HPDE6-E6E7 (cell line): ENCODE data around the gene MGAT3.
"Not testable (repeated sequence)": the region's sequence is repeated elsewhere in the genome, so short reads cannot be mapped to it uniquely, and the experiment has no call there.

Source experiments
- DNase-seq: peaks from one replicate; pipeline ENCODE4 v3.0.0; 2011; ENCODE audit warnings: missing footprints; ENCODE audit errors: extremely low spot score

Gene MGAT3

GRCh38 chr22:39490966-39491680 is 34.3 kb downstream of the MGAT3 start:
- no peak for DNase-seq

GRCh38 chr22:39491696-39492095 is 34.9 kb downstream of the MGAT3 start:
- DNase-seq, result no peak

DNA sequence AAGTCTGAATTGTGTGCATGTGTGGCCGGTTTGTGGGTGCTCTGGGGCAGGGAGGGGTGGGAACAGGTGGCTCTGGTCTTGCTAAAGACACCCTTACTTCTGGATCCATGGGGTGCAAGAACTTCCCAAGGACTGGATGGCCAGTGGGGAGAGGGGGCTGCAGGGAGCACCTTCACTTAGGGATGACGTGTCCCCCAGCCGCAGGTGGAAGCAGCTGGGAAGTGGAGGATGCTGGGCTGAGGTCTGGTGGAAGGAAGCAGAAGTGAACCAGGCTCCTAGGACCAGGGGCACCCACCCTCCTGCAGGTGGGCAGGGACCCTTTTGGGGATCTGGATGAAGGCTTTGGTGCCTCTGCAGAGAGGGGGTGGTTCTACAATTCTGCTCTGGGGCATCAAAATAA is 35.4 kb downstream of the MGAT3 start:
- no peak for DNase-seq

- no peak for DNase-seq
Measured at GRCh38 chr22:39493759-39494158, 36.9 kb downstream of the MGAT3 start.

GRCh38 chr22:39494471-39495120 is 37.8 kb downstream of the MGAT3 start:
- DNase-seq, result no peak

- no peak for DNase-seq
Measured at GRCh38 chr22:39496131-39496838, 39.5 kb downstream of the MGAT3 start.

DNA sequence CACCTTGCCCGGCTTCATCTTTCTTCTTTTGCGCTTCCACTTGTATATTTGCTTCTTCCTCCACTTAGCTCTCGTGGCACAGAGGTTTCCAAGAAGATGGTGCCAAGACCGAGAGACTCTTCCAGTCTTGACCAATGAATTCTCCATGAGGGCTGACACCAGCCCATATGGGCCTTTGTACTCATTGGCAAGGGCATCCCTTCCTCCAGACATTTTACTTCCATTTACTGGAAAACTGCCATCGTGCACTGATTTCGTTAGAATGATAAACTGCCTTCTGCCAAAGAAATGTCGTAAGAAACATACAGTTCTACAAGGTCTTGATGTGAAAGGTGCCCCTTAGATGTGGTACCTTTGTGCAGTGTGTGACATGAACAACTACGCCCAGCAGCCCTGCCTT is 40.6 kb downstream of the MGAT3 start:
- no peak for DNase-seq

GRCh38 chr22:39498368-39498767 is 41.6 kb downstream of the MGAT3 start:
- no peak for DNase-seq

DNA sequence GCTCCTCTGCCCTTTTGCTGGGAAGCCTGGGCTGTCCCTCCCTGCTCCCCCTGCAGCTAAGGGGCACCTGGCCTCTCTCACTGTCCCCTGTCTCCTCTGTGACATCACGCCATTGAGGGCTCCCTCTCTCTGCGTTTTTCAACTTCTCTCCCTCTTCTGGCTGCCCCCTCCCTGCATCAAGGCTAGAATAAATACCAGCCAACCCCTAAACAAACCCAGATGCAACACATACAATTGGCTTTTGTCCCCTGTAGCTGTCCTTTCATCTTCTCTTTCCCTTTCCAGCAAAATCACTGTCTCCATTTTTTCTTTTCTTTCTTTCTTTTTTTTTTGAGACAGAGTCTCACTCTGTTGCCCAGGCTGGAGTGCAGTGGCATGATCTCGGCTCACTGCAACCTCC is 42.0 kb downstream of the MGAT3 start:
- DNase-seq, result no peak

DNA sequence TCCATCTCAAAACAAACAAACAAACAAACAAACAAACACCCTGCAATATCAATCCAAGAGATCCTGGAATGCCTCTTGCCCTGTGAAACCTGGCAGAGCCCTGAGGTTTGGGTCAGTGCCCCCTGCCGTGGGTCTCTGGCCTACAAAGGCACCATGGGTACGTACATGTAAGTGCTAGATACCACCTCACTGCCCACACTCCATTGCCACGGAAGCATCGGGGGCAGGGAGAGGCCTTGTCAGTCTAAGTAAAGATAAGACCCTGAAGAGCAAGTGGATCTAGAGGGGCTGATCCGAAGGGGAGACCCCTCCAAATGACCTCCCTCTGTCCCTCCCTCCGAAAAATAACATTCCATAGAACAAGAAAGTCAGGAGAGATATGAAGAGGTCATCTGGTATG is 43.3 kb downstream of the MGAT3 start:
- DNase-seq, result no peak

DNA sequence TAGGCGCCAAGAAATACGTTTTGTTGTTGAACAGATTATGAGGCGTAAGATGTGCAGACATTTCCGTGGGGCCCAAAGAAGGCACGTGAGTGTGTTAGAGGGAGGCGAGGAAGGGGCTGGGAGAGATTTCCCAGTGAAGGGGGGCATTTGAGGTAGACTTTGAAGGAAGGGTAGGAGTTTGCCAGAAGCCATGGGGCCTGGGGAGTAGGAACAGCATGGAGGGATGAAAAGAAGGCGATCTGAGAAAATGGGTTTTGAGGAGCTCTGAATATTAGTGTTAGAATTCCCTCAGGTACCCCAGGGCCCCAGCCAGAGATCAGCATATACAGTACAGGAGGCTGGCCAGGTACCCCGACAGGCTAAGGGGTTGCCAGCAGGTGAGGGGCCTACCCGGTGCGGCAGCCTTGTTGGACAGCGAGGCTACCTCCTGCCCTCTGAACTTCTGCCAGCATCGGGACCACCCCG is 44.9 kb downstream of the MGAT3 start:
- DNase-seq, result no peak

- DNase-seq, result peak; percentile 82
Measured at GRCh38 chr22:39502109-39502788, 45.4 kb downstream of the MGAT3 start, which contains the start of gene MIEF1. Gene MIEF1 (plus strand): TSS chr22:39502290. CDS start chr22:39511295, 9,005 bp downstream.

- no peak for DNase-seq
Measured at GRCh38 chr22:39502789-39503409, 46.1 kb downstream of the MGAT3 start.

GRCh38 chr22:39503630-39504029 is 46.8 kb downstream of the MGAT3 start:
- DNase-seq, result no peak

DNA sequence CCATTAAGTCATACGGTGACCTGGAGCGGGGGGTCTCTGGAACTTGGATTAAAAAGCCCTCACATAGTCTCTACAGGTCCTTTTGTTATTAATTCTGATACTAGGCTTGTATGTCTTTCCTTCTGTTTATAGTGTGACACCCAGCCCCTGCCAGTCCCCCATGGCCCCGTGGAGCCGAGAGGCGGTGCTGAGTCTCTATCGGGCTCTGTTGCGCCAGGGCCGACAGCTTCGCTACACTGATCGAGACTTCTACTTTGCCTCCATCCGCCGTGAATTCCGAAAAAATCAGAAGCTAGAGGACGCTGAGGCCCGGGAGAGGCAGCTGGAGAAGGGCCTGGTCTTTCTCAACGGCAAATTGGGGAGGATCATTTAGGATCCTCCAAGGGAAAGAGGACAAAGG is 47.3 kb downstream of the MGAT3 start:
- no peak for DNase-seq

GRCh38 chr22:39507021-39507420 is 50.2 kb downstream of the MGAT3 start:
- not testable (repeated sequence) for DNase-seq

GRCh38 chr22:39508393-39508792 is 51.6 kb downstream of the MGAT3 start:
- DNase-seq, result no peak

DNA sequence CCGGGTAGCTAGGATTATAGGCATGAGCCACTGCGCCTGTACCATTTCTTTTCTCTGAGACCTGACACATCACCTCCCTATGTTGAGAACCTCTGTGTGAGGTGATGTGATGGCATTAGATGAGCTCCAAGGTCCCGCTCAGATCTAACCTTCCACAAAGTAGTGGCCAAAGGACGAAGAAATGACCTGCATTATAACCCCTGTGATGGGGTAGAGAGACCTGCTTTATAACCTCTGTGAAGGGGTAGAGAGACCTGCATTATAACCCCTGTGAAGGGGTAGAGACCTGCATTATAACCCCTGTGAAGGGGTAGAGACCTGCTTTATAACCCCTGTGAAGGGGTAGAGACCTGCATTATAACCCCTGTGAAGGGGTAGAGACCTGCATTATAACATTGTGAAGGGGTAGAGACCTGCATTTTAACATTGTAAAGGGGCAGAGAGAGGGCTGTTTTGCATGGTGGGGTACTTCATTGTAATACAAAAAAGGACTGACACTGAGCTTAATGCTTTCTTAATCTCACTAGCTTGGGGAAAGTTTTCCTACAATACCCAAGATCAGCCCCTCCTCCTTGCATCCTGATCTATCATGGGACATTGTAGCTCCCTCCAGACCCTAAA is 53.8 kb downstream of the MGAT3 start:
- no peak for DNase-seq

- no peak for DNase-seq
Measured at GRCh38 chr22:39511226-39511625, 54.4 kb downstream of the MGAT3 start.

DNA sequence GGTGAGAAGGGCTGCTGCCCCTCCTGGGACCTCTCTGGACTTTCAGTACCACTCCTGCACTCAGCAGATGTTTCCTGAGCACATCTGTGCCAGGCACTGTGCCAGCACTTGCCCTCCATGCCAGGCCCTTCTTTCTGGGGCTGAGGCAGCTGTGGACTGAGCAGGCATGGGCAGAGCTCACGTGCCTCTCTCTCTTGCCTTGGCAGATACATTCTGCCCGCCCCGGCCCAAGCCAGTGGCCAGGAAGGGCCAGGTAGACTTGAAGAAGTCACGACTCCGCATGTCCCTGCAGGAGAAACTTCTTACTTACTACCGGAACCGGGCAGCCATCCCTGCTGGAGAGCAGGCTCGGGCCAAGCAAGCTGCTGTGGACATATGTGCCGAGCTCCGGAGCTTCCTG is 55.2 kb downstream of the MGAT3 start:
- DNase-seq, result no peak

DNA sequence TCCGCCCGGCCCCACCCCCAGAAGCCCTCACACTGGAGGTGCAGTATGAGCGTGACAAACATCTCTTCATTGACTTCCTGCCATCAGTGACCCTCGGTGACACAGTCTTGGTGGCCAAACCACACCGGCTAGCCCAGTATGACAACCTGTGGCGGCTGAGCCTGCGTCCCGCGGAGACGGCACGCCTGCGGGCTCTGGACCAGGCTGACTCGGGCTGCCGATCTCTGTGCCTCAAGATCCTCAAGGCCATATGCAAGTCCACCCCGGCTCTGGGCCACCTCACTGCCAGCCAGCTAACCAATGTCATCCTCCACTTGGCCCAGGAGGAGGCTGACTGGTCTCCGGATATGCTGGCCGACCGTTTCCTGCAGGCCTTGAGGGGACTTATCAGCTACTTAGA is 57.0 kb downstream of the MGAT3 start:
- no peak for DNase-seq
